HG03439 (cell line): ENCODE results near the gene GNPTG.

Experiments used
- ATAC-seq: cut with Tn5 transposase; IDR thresholded peaks from one replicate; pipeline ENCODE4 v1.9.1; 2021; ENCODE audit warnings: mild to moderate bottlenecking, moderate library complexity; ENCODE audit not compliant: unreplicated experiment

GNPTG gene

GRCh38 chr16:1333149-1333812, 18.4 kb upstream of the GNPTG start, which contains the start of gene BAIAP3:
Gene BAIAP3 (plus strand): TSS chr16:1333645. CDS start chr16:1338550, 4,905 bp downstream.
- ATAC-seq = no peak

- no peak for ATAC-seq
These were observed 17.7 kb upstream of the GNPTG start for GRCh38 chr16:1333854-1334700.

GRCh38 chr16:1334739-1335138, 17.0 kb upstream of the GNPTG start:
- ATAC-seq = no peak

GRCh38 chr16:1335211-1335971, 16.3 kb upstream of the GNPTG start:
- no peak for ATAC-seq

- no peak for ATAC-seq
These were observed 15.7 kb upstream of the GNPTG start for GRCh38 chr16:1335996-1336395.

- no peak for ATAC-seq
These were observed 15.1 kb upstream of the GNPTG start for GRCh38 chr16:1336619-1337018.

- no peak for ATAC-seq
These were observed 14.2 kb upstream of the GNPTG start for GRCh38 chr16:1337486-1337885.

GRCh38 chr16:1338119-1338730, 13.5 kb upstream of the GNPTG start:
- ATAC-seq = no peak

GRCh38 chr16:1338855-1339675, 12.7 kb upstream of the GNPTG start:
- ATAC-seq = no peak

GRCh38 chr16:1340730-1341494, 10.8 kb upstream of the GNPTG start:
- no peak for ATAC-seq

GRCh38 chr16:1341495-1342420, 10.0 kb upstream of the GNPTG start:
- no peak for ATAC-seq

- ATAC-seq = peak; percentile 64
These were observed 9.0 kb upstream of the GNPTG start for GRCh38 chr16:1342526-1343427.

- no peak for ATAC-seq
These were observed 8.1 kb upstream of the GNPTG start for GRCh38 chr16:1343428-1344242.

- no peak for ATAC-seq
These were observed 7.2 kb upstream of the GNPTG start for GRCh38 chr16:1344499-1344898.

GRCh38 chr16:1345087-1345486, 6.6 kb upstream of the GNPTG start:
- ATAC-seq = no peak

GRCh38 chr16:1345651-1346421, 5.9 kb upstream of the GNPTG start:
- ATAC-seq = no peak
